ENCODE results near the gene LYRM4.

- TF ChIP-seq CTCF (IDR thresholded peaks at IDR 0.05) (no peak), POLR2A (IDR thresholded peaks at IDR 0.05) (no peak)
Measured at GRCh38 chr6:5290500-5290899, 29.8 kb upstream of the LYRM4 start.

Data from esophagus squamous epithelium (tissue), 4 donors.